ENCODE results near the gene NUP93. TPM values are rescaled to one million over a fixed set of nuclear protein-coding genes. Genes with fewer than 3 reads are reported as not detected.
"Not testable (repeated sequence)": the region's sequence is repeated elsewhere in the genome, so short reads cannot be mapped to it uniquely, and the experiment has no call there.

The NUP93 gene
- total RNA-seq, 4 donors from 2014 or later = 12.9 to 30.7 (median 23.0) TPM

DNA sequence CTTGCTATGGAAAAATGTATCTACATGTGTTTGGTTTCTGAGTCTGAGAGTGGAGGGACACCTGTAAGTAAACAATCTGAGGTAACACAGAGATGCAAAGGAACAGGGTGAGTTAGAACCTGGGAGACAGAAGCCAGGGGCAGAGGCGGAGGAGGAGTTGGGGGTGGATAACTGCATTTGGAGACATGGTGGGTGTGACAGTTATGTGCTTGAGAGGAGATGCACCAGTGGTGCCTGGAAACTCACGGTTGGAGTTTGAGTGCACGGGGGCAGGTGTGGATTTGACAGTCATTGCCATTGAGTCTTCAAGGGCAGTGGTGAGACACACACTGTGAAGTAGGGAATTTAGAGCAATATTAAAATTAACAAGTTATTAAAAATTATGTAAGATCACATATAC is 6.5 kb downstream of the NUP93 start:
- in situ Hi-C loops (cut with MboI; ENCODE audit: low sequenced_read_pairs in 4 of 4) = no loop called here
- no peak overlapping the region for H3K4me3 ChIP-seq
- ATAC-seq (no peak), DNase-seq (no peak)
- intact Hi-C loops (cut with DNase I; ENCODE audit: low total_unique reads) = no loop called here
- no peaks in the 10 kb centered on the region for H3K36me3 ChIP-seq
- TF ChIP-seq POLR2A (IDR thresholded peaks at IDR 0.05) = no peak
- TF ChIP-seq, protein P1, sequence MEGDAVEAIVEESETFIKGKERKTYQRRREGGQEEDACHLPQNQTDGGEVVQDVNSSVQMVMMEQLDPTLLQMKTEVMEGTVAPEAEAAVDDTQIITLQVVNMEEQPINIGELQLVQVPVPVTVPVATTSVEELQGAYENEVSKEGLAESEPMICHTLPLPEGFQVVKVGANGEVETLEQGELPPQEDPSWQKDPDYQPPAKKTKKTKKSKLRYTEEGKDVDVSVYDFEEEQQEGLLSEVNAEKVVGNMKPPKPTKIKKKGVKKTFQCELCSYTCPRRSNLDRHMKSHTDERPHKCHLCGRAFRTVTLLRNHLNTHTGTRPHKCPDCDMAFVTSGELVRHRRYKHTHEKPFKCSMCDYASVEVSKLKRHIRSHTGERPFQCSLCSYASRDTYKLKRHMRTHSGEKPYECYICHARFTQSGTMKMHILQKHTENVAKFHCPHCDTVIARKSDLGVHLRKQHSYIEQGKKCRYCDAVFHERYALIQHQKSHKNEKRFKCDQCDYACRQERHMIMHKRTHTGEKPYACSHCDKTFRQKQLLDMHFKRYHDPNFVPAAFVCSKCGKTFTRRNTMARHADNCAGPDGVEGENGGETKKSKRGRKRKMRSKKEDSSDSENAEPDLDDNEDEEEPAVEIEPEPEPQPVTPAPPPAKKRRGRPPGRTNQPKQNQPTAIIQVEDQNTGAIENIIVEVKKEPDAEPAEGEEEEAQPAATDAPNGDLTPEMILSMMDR (IDR thresholded peaks at IDR 0.05 in 4 of 5, conservative IDR thresholded peaks at IDR 0.05 in 1 of 5) = no peak
- H3K9me3 ChIP-seq = no peaks in the 10 kb centered on the region
- no peaks in the 10 kb centered on the region for H3K27me3 ChIP-seq
- H3K27ac ChIP-seq = no peak overlapping the region
- H3K4me1 ChIP-seq = no peaks in the 10 kb centered on the region

DNA sequence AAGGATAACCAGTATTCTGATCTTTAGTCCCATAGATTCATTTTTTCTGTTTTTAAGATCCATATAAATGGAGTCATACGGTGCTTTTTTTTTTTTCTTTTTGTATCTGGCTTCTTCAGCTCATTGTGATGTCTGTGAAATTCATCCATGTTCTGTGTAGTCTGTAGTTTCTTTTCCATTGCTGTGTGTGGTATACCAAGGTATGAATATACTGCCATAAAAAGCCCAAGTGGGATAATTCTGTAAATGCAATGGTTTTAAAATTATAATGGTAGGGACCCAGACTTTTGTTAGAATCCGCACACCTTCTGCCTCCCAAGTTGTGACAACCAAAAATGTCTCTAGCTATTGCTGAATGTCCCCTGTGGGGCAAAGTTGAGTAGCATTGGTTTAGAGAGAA is 7.6 kb downstream of the NUP93 start:
- ATAC-seq (no peak), DNase-seq (no peak)
- no peak overlapping the region for H3K4me3 ChIP-seq
- H3K36me3 ChIP-seq = no peaks in the 10 kb centered on the region
- H3K27ac ChIP-seq = no peak overlapping the region
- H3K4me1 ChIP-seq = no peaks in the 10 kb centered on the region
- TF ChIP-seq POLR2A (IDR thresholded peaks at IDR 0.05) = no peak
- TF ChIP-seq, protein P1 (IDR thresholded peaks at IDR 0.05 in 4 of 5, conservative IDR thresholded peaks at IDR 0.05 in 1 of 5) = no peak
- intact Hi-C loops (cut with DNase I; ENCODE audit: low total_unique reads) (no loop called here), in situ Hi-C loops (cut with MboI; ENCODE audit: low sequenced_read_pairs in 4 of 4) (no loop called here)
- no peaks in the 10 kb centered on the region for H3K9me3 ChIP-seq
- H3K27me3 ChIP-seq = no peaks in the 10 kb centered on the region

DNA sequence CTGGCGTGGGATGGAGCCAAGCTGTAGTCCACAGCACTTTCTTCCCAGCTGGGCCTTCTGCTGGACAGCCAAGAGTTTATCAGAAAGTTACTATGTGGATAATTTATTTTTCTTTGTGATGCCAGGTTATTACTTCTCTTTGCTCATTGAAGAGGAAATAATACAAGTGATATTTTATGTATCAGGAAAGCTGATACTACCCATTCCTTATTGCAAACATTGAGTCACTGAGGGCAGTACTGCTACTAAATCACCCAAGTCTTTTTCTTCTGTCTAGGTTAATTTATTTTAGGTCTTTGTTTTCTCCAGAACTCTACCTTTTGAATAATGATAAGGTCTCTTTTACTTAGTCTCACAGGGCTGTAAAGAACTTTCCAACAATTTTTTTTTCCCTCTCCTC is 8.3 kb downstream of the NUP93 start:
- Histone ChIP-seq H3K27me3 (no peaks in the 10 kb centered on the region), H3K4me1 (no peaks in the 10 kb centered on the region), H3K27ac (no peak overlapping the region), H3K36me3 (no peaks in the 10 kb centered on the region), H3K9me3 (no peaks in the 10 kb centered on the region), H3K4me3 (no peak overlapping the region)
- in situ Hi-C loops (cut with MboI; ENCODE audit: low sequenced_read_pairs in 4 of 4) = no loop called here
- TF ChIP-seq, protein P1 (IDR thresholded peaks at IDR 0.05 in 4 of 5, conservative IDR thresholded peaks at IDR 0.05 in 1 of 5) = no peak
- intact Hi-C loops (cut with DNase I; ENCODE audit: low total_unique reads) = no loop called here
- DNase-seq = no peak
- ATAC-seq = no peak

DNA sequence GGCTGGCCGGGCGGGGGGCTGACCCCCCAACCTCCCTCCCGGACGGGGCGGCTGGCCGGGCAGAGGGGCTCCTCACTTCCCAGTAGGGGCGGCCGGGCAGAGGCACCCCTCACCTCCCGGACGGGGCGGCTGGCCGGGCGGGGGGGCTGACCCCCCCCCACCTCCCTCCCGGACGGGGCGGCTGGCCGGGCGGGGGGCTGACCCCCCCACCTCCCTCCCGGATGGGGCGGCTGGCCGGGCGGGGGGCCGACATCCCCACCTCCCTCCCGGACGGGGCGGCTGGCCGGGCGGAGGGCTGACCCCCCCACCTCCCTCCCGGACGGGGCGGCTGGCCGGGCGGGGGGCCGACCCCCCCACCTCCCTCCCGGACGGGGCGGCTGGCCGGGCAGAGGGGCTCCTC is 9.4 kb downstream of the NUP93 start:
- H3K27me3 ChIP-seq; ATAC-seq; intact Hi-C loops (cut with DNase I; ENCODE audit: low total_unique reads); DNase-seq; H3K9me3 ChIP-seq; H3K27ac ChIP-seq; in situ Hi-C loops (cut with MboI; ENCODE audit: low sequenced_read_pairs in 4 of 4); H3K4me3 ChIP-seq; H3K4me1 ChIP-seq; H3K36me3 ChIP-seq: not testable (repeated sequence)

DNA sequence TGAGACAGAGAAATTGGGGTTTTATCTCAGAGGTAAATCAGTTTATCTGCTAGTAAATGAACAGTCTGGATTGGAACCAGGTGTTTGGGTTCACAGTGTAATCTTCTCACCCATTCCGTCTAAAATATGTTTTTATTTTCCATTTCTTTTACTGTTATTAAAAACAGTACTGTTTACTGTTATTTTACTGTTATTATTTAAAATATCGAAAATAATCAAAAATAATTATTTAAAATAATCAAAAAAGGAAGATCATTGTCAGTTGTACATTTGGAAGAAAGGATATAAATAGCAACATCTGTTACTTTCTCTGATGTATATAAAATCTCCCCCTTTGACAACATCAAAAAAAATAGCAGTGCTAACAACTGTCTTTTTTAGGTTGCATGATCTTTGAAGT is 11.5 kb downstream of the NUP93 start:
- DNase-seq (no peak), ATAC-seq (no peak)
- Histone ChIP-seq H3K4me3 (no peak overlapping the region), H3K4me1 (peaks cover 12 to 16% of the 10 kb centered on the region in 2 donors), H3K27ac (no peak overlapping the region), H3K36me3 (no peaks in the 10 kb centered on the region), H3K9me3 (no peaks in the 10 kb centered on the region), H3K27me3 (no peaks in the 10 kb centered on the region)
- in situ Hi-C loops (cut with MboI; ENCODE audit: low sequenced_read_pairs in 4 of 4) (no loop called here), intact Hi-C loops (cut with DNase I; ENCODE audit: low total_unique reads) (no loop called here)
- no peak for TF ChIP-seq POLR2A (IDR thresholded peaks at IDR 0.05)
- TF ChIP-seq, protein P1 (IDR thresholded peaks at IDR 0.05 in 4 of 5, conservative IDR thresholded peaks at IDR 0.05 in 1 of 5) = no peak
